Measurements from ENCODE around the gene SYP.
A peak's percentile ranks its signal among the peaks of the same experiment; 100 is the strongest.
"Not testable (repeated sequence)": the region's sequence is repeated elsewhere in the genome, so short reads cannot be mapped to it uniquely, and the experiment has no call there.

Gene SYP

GRCh38 chrX:49164589-49165360 is 35.2 kb downstream of the SYP start:
- DNase-seq = no peak

GRCh38 chrX:49163555-49164419 is 36.2 kb downstream of the SYP start:
- peak; percentile 69 for DNase-seq

- DNase-seq = no peak
Observed at GRCh38 chrX:49162620-49163019, 37.4 kb downstream of the SYP start, which contains the start of gene MAGIX. Gene MAGIX, plus strand, starts transcription at chrX:49162758. Its CDS starts 132 bp downstream, at chrX:49162890.

GRCh38 chrX:49161632-49162031 is 38.4 kb downstream of the SYP start:
- DNase-seq = no peak

- no peak for DNase-seq
Observed at GRCh38 chrX:49160908-49161307, 39.1 kb downstream of the SYP start.

- DNase-seq = no peak
Observed at GRCh38 chrX:49157194-49157593, 42.8 kb downstream of the SYP start.

GRCh38 chrX:49155900-49156837 is 43.8 kb downstream of the SYP start:
- peak; percentile 76 for DNase-seq

GRCh38 chrX:49155243-49155899 is 44.6 kb downstream of the SYP start:
- DNase-seq = no peak

- DNase-seq = no peak
Observed at GRCh38 chrX:49153467-49153866, 46.5 kb downstream of the SYP start.

- DNase-seq = not testable (repeated sequence)
Observed at GRCh38 chrX:49149291-49149690, 50.7 kb downstream of the SYP start.

- not testable (repeated sequence) for DNase-seq
Observed at GRCh38 chrX:49148390-49149100, 51.4 kb downstream of the SYP start.

GRCh38 chrX:49147936-49148335 is 52.1 kb downstream of the SYP start:
- DNase-seq = no peak

GRCh38 chrX:49147282-49147681 is 52.7 kb downstream of the SYP start:
- DNase-seq = no peak

GRCh38 chrX:49143154-49143553 is 56.8 kb downstream of the SYP start:
- DNase-seq = not testable (repeated sequence)

- not testable (repeated sequence) for DNase-seq
Observed at GRCh38 chrX:49142264-49142663, 57.7 kb downstream of the SYP start.

- no peak for DNase-seq
Observed at GRCh38 chrX:49139713-49140112, 60.3 kb downstream of the SYP start.

All from NCI-H774 (cell line).